Naive B cell (primary cell): Measurements from ENCODE around the gene MAP3K13. TPM values are rescaled to one million over a fixed set of nuclear protein-coding genes. Genes with fewer than 3 reads are reported as not detected.

Source experiments
- ATAC-seq, 2 donors: fragments of 150-1000 bp; cut with Tn5 transposase; 2 replicates each; pipeline ENCODE4 v1.10.0; 2021; ENCODE audit warnings: low read depth in 2 of 2, mild to moderate bottlenecking in 2 of 2, moderate library complexity in 2 of 2
- DNase-seq: peaks from one replicate; pipeline ENCODE4 v3.0.0; 2022
- H3K27ac Mint-ChIP-seq, 6 donors: one replicate each; pipeline ENCODE4 v1.8.0; 2020 to 2022; ENCODE audit warnings: mild to moderate bottlenecking in 6 of 6, mixed read lengths in 6 of 6, moderate library complexity in 5 of 6, inconsistent platforms in 2 of 6
- H3K27me3 Mint-ChIP-seq, 3 donors: one replicate each; pipeline ENCODE4 v1.8.0; 2021 to 2022; ENCODE audit warnings: mixed read lengths in 3 of 3, mild to moderate bottlenecking in 1 of 3
- H3K36me3 Mint-ChIP-seq, 2 donors: one replicate each; pipeline ENCODE4 v1.8.0; 2020 to 2022; ENCODE audit warnings: mixed read lengths in 2 of 2, inconsistent platforms in 1 of 2, mild to moderate bottlenecking in 1 of 2
- H3K4me1 Mint-ChIP-seq, 3 donors: one replicate each; pipeline ENCODE4 v1.8.0; 2020 to 2022; ENCODE audit warnings: mixed read lengths in 3 of 3, inconsistent platforms in 1 of 3, mild to moderate bottlenecking in 1 of 3, moderate library complexity in 1 of 3
- H3K4me3 Mint-ChIP-seq, 8 donors: one replicate each; pipeline ENCODE4 v1.8.0; 2020 to 2022; ENCODE audit warnings: mild to moderate bottlenecking in 8 of 8, mixed read lengths in 8 of 8, moderate library complexity in 8 of 8, inconsistent platforms in 2 of 8
- H3K9me3 Mint-ChIP-seq, 7 donors: one replicate each; pipeline ENCODE4 v1.8.0; 2020 to 2022; ENCODE audit warnings: mixed read lengths in 7 of 7, mild to moderate bottlenecking in 5 of 7, inconsistent platforms in 2 of 7, moderate library complexity in 1 of 7
- polyA plus RNA-seq, 6 donors: library from polyadenylated mRNA; unstranded; fragments of 300-500 nt; fragmentation: Illumina TruSeq; gene quantifications; one replicate each; pipeline ENCODE4 v1.2.3, GENCODE V29; 2021; ENCODE audit warnings: low read depth in 6 of 6

The MAP3K13 gene
- polyA plus RNA-seq, 6 donors from 2014 or later: 39.9 to 64.9 (median 57.6) TPM

GRCh38 chr3:185330238-185330637 lies 32.7 kb upstream of the MAP3K13 start:
- Mint-ChIP-seq H3K27me3 (peaks cover 4 to 8% (median 8%) of the 10 kb centered on the region in 3 donors), H3K9me3 (no peaks in the 10 kb centered on the region), H3K4me3 (no peak overlapping the region), H3K27ac (no peak overlapping the region), H3K4me1 (peaks cover 9 to 13% (median 11%) of the 10 kb centered on the region in 3 donors), H3K36me3 (no peaks in the 10 kb centered on the region)
- no peak for ATAC-seq
- no peak for DNase-seq

DNA sequence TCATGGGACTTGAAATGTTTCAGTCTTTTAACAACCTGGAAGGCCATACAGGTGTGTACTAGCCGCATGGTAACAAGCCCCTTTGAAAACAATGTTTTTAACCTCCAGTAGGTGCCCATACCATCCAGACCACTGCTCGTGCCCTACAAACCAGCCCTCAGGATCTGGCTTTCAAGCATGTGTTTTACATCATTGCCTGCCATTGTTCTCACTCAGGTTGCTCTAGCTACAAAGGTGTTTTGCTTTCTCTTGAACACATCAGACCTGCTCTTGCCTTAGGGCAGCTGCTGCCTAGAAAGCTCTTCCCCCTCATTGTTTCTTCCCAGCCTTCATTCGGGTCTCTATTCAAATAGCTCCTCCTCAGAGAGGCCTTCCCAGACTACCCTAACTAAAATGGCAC lies 32.3 kb upstream of the MAP3K13 start:
- Mint-ChIP-seq H3K4me1 (peaks cover 9 to 13% (median 11%) of the 10 kb centered on the region in 3 donors), H3K4me3 (no peak overlapping the region), H3K36me3 (no peaks in the 10 kb centered on the region), H3K9me3 (no peaks in the 10 kb centered on the region), H3K27ac (no peak overlapping the region), H3K27me3 (peaks cover 3 to 8% (median 6%) of the 10 kb centered on the region in 3 donors)
- no peak for ATAC-seq
- no peak for DNase-seq

DNA sequence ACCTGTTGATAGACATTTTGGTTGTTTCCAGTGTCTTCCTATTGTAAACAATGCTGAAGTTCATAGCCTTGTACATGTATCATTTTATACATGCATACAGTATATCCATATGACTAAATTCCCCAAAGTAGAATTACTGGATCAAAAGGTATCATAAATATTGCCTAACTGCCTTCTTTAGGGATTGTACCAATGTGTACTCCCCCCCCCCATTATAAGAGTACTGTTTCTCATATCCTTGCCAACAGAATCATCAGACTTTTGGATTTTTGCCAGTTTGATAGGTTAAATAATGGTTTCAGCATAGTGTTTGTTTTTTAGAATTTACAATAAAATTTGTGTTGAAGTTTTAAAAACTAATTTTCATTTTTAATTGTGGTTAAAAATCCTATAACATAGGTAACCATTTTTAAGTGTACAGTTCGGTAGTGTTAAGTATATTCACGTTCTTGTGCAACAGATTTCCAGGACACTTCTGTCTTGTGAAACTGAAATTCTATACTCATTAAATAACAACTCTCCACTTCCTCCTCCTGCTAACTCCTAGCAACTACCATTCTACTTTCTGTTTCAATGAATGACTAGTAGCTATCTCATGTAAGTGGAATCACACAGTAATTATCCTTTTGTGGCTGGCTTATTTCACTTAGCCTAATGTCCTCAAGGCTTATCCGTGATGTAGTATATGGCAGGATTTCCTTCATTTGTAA lies 30.8 kb upstream of the MAP3K13 start:
- Mint-ChIP-seq H3K4me1 (peaks cover 5 to 13% (median 11%) of the 10 kb centered on the region in 3 donors), H3K36me3 (no peaks in the 10 kb centered on the region), H3K27ac (peak overlapping the region in 1 of 6 donors; percentile 6), H3K9me3 (no peaks in the 10 kb centered on the region), H3K4me3 (peak overlapping the region in 5 of 8 donors; percentile 8 to 57 (median 38)), H3K27me3 (peaks cover 0 to 6% (median 0%) of the 10 kb centered on the region in 3 donors)
- peak; percentile 90 to 98 for ATAC-seq
- DNase-seq: peak; percentile 18

GRCh38 chr3:185335799-185336198 lies 27.1 kb upstream of the MAP3K13 start:
- Mint-ChIP-seq H3K27me3 (no peaks in the 10 kb centered on the region), H3K4me1 (peaks cover 5 to 13% (median 11%) of the 10 kb centered on the region in 3 donors), H3K27ac (peak overlapping the region in 1 of 6 donors; percentile 13), H3K9me3 (no peaks in the 10 kb centered on the region), H3K4me3 (no peak overlapping the region), H3K36me3 (no peaks in the 10 kb centered on the region)
- ATAC-seq: no peak
- DNase-seq: no peak

- Mint-ChIP-seq H3K4me3 (no peak overlapping the region), H3K27ac (no peak overlapping the region), H3K27me3 (no peaks in the 10 kb centered on the region), H3K36me3 (no peaks in the 10 kb centered on the region), H3K9me3 (no peaks in the 10 kb centered on the region), H3K4me1 (peaks cover 3 to 8% (median 7%) of the 10 kb centered on the region in 3 donors)
- ATAC-seq (no peak), DNase-seq (no peak)
These were observed 25.6 kb upstream of the MAP3K13 start for GRCh38 chr3:185337231-185337816.

DNA sequence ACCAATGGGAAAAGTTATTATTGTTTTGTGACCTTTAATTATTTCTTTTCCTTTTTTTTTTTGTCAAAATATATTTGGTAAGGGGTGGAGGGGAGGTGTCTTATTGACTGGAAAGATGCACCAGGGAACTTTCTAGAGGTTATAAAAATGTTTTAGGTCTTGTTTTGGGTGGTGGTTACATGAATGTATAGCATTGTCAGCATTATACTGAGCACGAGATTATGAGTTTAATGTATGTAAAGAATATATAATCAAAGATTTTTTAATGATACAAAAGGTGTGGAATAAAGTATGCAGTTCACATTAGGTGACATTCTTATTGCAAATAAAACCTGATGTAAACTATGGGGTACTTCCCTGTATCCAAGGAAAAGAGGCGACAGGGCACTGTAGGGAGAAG lies 23.0 kb upstream of the MAP3K13 start:
- Mint-ChIP-seq H3K4me3 (no peak overlapping the region), H3K4me1 (peaks cover 0 to 9% (median 7%) of the 10 kb centered on the region in 3 donors), H3K9me3 (no peaks in the 10 kb centered on the region), H3K36me3 (no peaks in the 10 kb centered on the region), H3K27me3 (peaks cover 0 to 5% (median 0%) of the 10 kb centered on the region in 3 donors), H3K27ac (no peak overlapping the region)
- ATAC-seq (no peak), DNase-seq (no peak)

DNA sequence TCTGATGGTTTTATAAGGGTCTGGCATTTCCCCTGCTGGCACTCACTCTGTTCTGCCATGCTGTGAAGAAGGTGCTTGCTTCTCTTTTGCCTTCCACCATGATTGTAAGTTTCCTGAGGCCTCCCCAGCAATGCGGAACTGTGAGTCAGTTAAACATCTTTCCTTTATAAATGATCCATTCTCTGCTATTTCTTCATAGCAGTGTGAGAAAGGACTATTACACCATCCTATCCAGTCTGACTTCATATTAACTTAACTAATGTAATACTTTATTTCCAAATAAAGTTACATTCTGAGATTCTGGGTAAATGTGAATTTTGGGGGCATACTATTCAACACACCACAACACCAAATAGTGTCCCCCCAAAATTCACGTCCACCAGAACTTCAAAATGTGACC lies 22.2 kb upstream of the MAP3K13 start:
- peaks cover 0 to 5% (median 0%) of the 10 kb centered on the region in 3 donors for H3K27me3 Mint-ChIP-seq
- no peaks in the 10 kb centered on the region for H3K9me3 Mint-ChIP-seq
- DNase-seq: no peak
- H3K36me3 Mint-ChIP-seq: no peaks in the 10 kb centered on the region
- ATAC-seq: no peak
- peaks cover 0 to 9% (median 7%) of the 10 kb centered on the region in 3 donors for H3K4me1 Mint-ChIP-seq
- no peak overlapping the region for H3K4me3 Mint-ChIP-seq
- H3K27ac Mint-ChIP-seq: no peak overlapping the region

GRCh38 chr3:185341616-185342458 lies 21.1 kb upstream of the MAP3K13 start:
- DNase-seq (no peak), ATAC-seq (no peak)
- peaks cover 0 to 9% (median 7%) of the 10 kb centered on the region in 3 donors for H3K4me1 Mint-ChIP-seq
- no peak overlapping the region for H3K27ac Mint-ChIP-seq
- no peaks in the 10 kb centered on the region for H3K9me3 Mint-ChIP-seq
- no peaks in the 10 kb centered on the region for H3K36me3 Mint-ChIP-seq
- H3K27me3 Mint-ChIP-seq: peaks cover 0 to 5% (median 0%) of the 10 kb centered on the region in 3 donors
- no peak overlapping the region for H3K4me3 Mint-ChIP-seq

GRCh38 chr3:185342459-185343174 lies 20.3 kb upstream of the MAP3K13 start:
- peak overlapping the region in 2 of 6 donors; percentile 16 to 42 for H3K27ac Mint-ChIP-seq

DNA sequence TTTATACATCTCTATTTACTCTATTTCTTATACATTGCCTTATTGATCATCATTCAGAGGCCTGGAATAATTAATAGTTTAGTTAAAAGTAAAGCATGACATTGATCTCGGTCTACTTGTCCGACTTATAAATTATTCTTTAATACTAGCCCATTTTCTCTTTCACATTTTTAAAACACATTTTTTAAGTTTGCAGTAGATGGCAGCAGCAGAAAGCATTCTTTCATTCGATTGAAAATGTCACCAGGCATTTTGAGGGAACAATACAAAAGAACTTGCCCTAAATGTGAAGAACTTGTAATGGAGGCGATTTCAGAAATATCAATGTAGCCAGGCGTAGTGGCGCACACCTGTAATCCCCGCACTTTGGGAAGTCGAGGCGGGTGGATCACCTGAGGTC lies 15.5 kb upstream of the MAP3K13 start:
- no peak overlapping the region for H3K4me3 Mint-ChIP-seq
- DNase-seq (no peak), ATAC-seq (no peak)
- H3K4me1 Mint-ChIP-seq: peaks cover 0 to 9% (median 7%) of the 10 kb centered on the region in 3 donors
- peak overlapping the region in 1 of 6 donors; percentile 49 for H3K27ac Mint-ChIP-seq
- H3K27me3 Mint-ChIP-seq: peaks cover 11 to 18% (median 17%) of the 10 kb centered on the region in 3 donors
- peaks cover 0 to 5% of the 10 kb centered on the region in 2 donors for H3K36me3 Mint-ChIP-seq
- peaks cover 0 to 5% (median 0%) of the 10 kb centered on the region in 7 donors for H3K9me3 Mint-ChIP-seq

More at GRCh38 chr3:185342459-185343174, 20.3 kb upstream of the MAP3K13 start:
- H3K36me3 Mint-ChIP-seq: no peaks in the 10 kb centered on the region
- H3K9me3 Mint-ChIP-seq: no peaks in the 10 kb centered on the region
- peaks cover 0 to 9% (median 7%) of the 10 kb centered on the region in 3 donors for H3K4me1 Mint-ChIP-seq
- DNase-seq (no peak), ATAC-seq (no peak)
- no peak overlapping the region for H3K4me3 Mint-ChIP-seq
- H3K27me3 Mint-ChIP-seq: peaks cover 0 to 5% (median 0%) of the 10 kb centered on the region in 3 donors

GRCh38 chr3:185350841-185351240 lies 12.1 kb upstream of the MAP3K13 start:
- H3K27me3 Mint-ChIP-seq: peaks cover 18 to 30% (median 23%) of the 10 kb centered on the region in 3 donors

DNA sequence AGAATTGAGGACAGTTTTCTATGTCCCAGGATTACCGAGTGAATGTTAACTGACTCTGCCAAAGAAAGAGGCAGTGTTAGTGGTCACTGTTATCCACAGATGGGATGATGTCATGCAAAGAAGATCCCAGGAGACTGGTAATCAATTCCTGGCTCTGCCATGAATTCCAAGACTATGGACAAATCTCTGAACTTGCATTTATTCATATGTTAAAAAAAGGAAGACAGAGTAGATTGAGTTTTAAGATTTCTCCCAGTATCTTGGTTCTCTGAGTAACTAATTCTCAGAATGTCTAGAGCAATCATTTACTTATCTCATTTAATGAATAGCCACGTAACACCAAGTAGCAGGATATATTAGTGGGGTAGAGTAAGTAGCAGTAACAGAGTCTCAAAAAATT lies 11.5 kb upstream of the MAP3K13 start:
- ATAC-seq (no peak), DNase-seq (no peak)
- H3K4me1 Mint-ChIP-seq: no peaks in the 10 kb centered on the region
- H3K27ac Mint-ChIP-seq: no peak overlapping the region
- no peak overlapping the region for H3K4me3 Mint-ChIP-seq
- peaks cover 0 to 5% of the 10 kb centered on the region in 2 donors for H3K36me3 Mint-ChIP-seq
- H3K9me3 Mint-ChIP-seq: peaks cover 0 to 5% (median 0%) of the 10 kb centered on the region in 7 donors
- peaks cover 22 to 35% (median 25%) of the 10 kb centered on the region in 3 donors for H3K27me3 Mint-ChIP-seq

More at GRCh38 chr3:185350841-185351240, 12.1 kb upstream of the MAP3K13 start:
- Mint-ChIP-seq H3K4me3 (no peak overlapping the region), H3K9me3 (peaks cover 0 to 5% (median 0%) of the 10 kb centered on the region in 7 donors), H3K36me3 (peaks cover 0 to 5% of the 10 kb centered on the region in 2 donors), H3K27ac (no peak overlapping the region), H3K4me1 (no peaks in the 10 kb centered on the region)
- ATAC-seq (no peak), DNase-seq (no peak)

DNA sequence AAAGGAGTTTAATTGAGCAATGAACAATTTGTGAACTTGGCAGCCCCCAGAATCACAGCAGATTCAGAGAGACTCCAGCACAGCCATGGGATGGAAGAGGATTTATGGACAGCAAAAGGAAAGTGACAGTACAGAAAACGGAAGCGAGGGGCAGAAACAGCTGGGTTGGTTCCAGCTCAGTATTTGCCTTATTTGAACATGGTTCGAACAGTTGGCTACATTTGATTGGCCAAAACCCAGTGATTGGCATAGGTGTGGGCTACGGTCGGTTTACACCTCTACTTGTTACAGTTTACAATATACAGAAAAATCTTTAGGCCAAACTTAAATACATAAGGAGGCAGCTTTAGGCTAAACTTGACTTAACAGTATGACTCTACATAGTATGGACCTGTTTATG lies 9.7 kb upstream of the MAP3K13 start:
- Mint-ChIP-seq H3K4me3 (no peak overlapping the region), H3K27me3 (peaks cover 29 to 40% (median 31%) of the 10 kb centered on the region in 3 donors), H3K9me3 (peaks cover 0 to 5% (median 0%) of the 10 kb centered on the region in 7 donors), H3K27ac (no peak overlapping the region), H3K36me3 (peaks cover 0 to 5% of the 10 kb centered on the region in 2 donors), H3K4me1 (no peaks in the 10 kb centered on the region)
- DNase-seq (no peak), ATAC-seq (no peak)
